ENCODE results near the gene SLC12A1.
A peak's percentile ranks its signal among the peaks of the same experiment; 100 is the strongest.

The SLC12A1 gene

GRCh38 chr15:48177766-48178647, 28.1 kb upstream of the SLC12A1 start, which contains the start of gene MYEF2:
Gene MYEF2, minus strand, starts transcription at chr15:48178295. Its CDS starts 58 bp downstream, at chr15:48178237.
- Histone ChIP-seq H3K36me3 (ENCODE audit: insufficient read depth, low read length) (no peaks in the 10 kb centered on the region), H4K20me1 (ENCODE audit: insufficient read depth, low read length) (no peaks in the 10 kb centered on the region), H3K4me1 (ENCODE audit: insufficient read depth, low read length) (peaks cover 9% of the 10 kb centered on the region; the same call in 1 of the 2 replicates), H3K79me2 (ENCODE audit: insufficient read depth, low read length) (peaks cover 24% of the 10 kb centered on the region), H3K4me3 (ENCODE audit: low read depth in 1 of 2, low read length in 2 of 2) (peak within 1 kb of the TSS; percentile 23 to 58; a peak in 3 of 4 replicates), H3K27ac (ENCODE audit: low read length) (peak within 1 kb of the TSS; percentile 46), H3K4me2 (ENCODE audit: insufficient read depth, low read length) (peak within 1 kb of the TSS; percentile 64), H2AFZ (ENCODE audit: low read depth, low read length) (peak within 1 kb of the TSS; percentile 70), H3K9me3 (ENCODE audit: insufficient read depth, low read length, severe bottlenecking) (peaks cover under 1% of the 10 kb centered on the region), H3K9ac (ENCODE audit: low read depth, low read length) (peak within 1 kb of the TSS; percentile 53), H3K27me3 (ENCODE audit: insufficient read depth, low read length, poor library complexity) (no peaks in the 10 kb centered on the region)
- peak; percentile 68 for DNase-seq
- ATAC-seq (ENCODE audit: insufficient read depth, low read depth): peak; percentile 88
- TF ChIP-seq EZH2 (IDR thresholded peaks at IDR 0.05; ENCODE audit: borderline replicate concordance, low read depth, low read length, severe bottlenecking): no peak
- TF ChIP-seq CTCF (IDR thresholded peaks at IDR 0.05; ENCODE audit: borderline replicate concordance, extremely low read depth, low read length, poor library complexity, severe bottlenecking): no peak

DNA sequence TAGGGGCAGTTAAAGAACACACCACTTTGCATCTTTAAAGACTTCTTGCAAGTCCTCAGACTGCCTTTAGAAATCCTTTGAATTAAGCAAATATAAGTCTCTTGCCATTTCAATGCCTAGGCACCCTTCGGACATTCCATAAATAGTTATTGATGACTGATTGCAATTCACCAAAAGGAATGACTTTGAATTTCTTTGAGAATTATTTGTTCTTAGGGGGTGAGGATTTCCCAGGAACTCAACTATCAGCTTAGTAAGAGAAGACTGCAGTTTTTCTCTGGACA, 27.5 kb upstream of the SLC12A1 start:
- H3K79me2 ChIP-seq (ENCODE audit: insufficient read depth, low read length): peaks cover 21% of the 10 kb centered on the region
- no peaks in the 10 kb centered on the region for H3K36me3 ChIP-seq (ENCODE audit: insufficient read depth, low read length)
- H3K9me3 ChIP-seq (ENCODE audit: insufficient read depth, low read length, severe bottlenecking): no peaks in the 10 kb centered on the region
- peak overlapping the region; percentile 70 for H2AFZ ChIP-seq (ENCODE audit: low read depth, low read length)
- H4K20me1 ChIP-seq (ENCODE audit: insufficient read depth, low read length): no peaks in the 10 kb centered on the region
- no peak overlapping the region for H3K27ac ChIP-seq (ENCODE audit: low read length)
- H3K4me3 ChIP-seq (ENCODE audit: low read depth in 1 of 2, low read length in 2 of 2): peak overlapping the region in 1 of 2 experiments; percentile 58; a peak in 2 of 4 replicates
- ATAC-seq (ENCODE audit: insufficient read depth, low read depth): no peak
- H3K4me2 ChIP-seq (ENCODE audit: insufficient read depth, low read length): peak overlapping the region; percentile 64; the same call in 1 of the 2 replicates
- DNase-seq: no peak
- H3K27me3 ChIP-seq (ENCODE audit: insufficient read depth, low read length, poor library complexity): no peaks in the 10 kb centered on the region
- peak overlapping the region; percentile 53 for H3K9ac ChIP-seq (ENCODE audit: low read depth, low read length)
- TF ChIP-seq CTCF (IDR thresholded peaks at IDR 0.05; ENCODE audit: borderline replicate concordance, extremely low read depth, low read length, poor library complexity, severe bottlenecking) (no peak), EZH2 (IDR thresholded peaks at IDR 0.05; ENCODE audit: borderline replicate concordance, low read depth, low read length, severe bottlenecking) (no peak)
- H3K4me1 ChIP-seq (ENCODE audit: insufficient read depth, low read length): peaks cover 9% of the 10 kb centered on the region; the same call in 1 of the 2 replicates

DNA sequence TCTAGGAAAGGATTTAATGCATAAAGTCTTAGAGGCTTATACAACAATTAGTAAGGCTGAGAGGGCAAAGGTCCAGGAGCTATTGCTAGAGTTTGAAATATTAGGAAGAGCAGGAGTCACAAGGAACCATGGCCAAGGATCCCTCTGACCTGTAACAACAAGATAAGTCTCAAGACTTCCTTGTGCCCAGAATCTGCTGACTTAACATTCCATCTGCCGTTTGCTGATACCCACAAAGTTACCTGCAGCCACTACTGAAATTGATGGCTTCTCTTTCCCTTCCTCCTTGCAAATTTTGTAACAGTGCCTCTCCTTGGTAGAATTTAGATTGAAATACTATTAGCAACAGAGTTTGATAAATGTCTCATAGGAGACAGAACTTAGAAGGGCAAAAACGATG, 23.4 kb upstream of the SLC12A1 start:
- Histone ChIP-seq H3K4me2 (ENCODE audit: insufficient read depth, low read length) (no peak overlapping the region), H3K9ac (ENCODE audit: low read depth, low read length) (no peak overlapping the region), H3K36me3 (ENCODE audit: insufficient read depth, low read length) (no peaks in the 10 kb centered on the region), H3K27ac (ENCODE audit: low read length) (no peak overlapping the region), H3K79me2 (ENCODE audit: insufficient read depth, low read length) (no peaks in the 10 kb centered on the region), H3K4me3 (ENCODE audit: low read depth in 1 of 2, low read length in 2 of 2) (no peak overlapping the region), H2AFZ (ENCODE audit: low read depth, low read length) (no peak overlapping the region), H3K27me3 (ENCODE audit: insufficient read depth, low read length, poor library complexity) (no peaks in the 10 kb centered on the region), H4K20me1 (ENCODE audit: insufficient read depth, low read length) (no peaks in the 10 kb centered on the region), H3K4me1 (ENCODE audit: insufficient read depth, low read length) (peaks cover 4% of the 10 kb centered on the region; the same call in 1 of the 2 replicates), H3K9me3 (ENCODE audit: insufficient read depth, low read length, severe bottlenecking) (no peaks in the 10 kb centered on the region)
- TF ChIP-seq EZH2 (IDR thresholded peaks at IDR 0.05; ENCODE audit: borderline replicate concordance, low read depth, low read length, severe bottlenecking) (no peak), CTCF (IDR thresholded peaks at IDR 0.05; ENCODE audit: borderline replicate concordance, extremely low read depth, low read length, poor library complexity, severe bottlenecking) (no peak)
- DNase-seq: no peak
- ATAC-seq (ENCODE audit: insufficient read depth, low read depth): no peak
